ENCODE measurements around the gene ABCG5.

The ABCG5 gene

GRCh38 chr2:43851011-43851980 is 12.7 kb upstream of the ABCG5 start:
- no peaks in the 10 kb centered on the region for H3K79me2 ChIP-seq (ENCODE audit: insufficient read depth, low read length)
- no peak overlapping the region for H3K4me3 ChIP-seq (ENCODE audit: low read length, poor library complexity, severe bottlenecking)
- no peaks in the 10 kb centered on the region for H3K4me1 ChIP-seq (ENCODE audit: insufficient read depth, low read length, poor library complexity, severe bottlenecking)
- H2AFZ ChIP-seq (ENCODE audit: low read length), result no peak overlapping the region
- H3F3A ChIP-seq (ENCODE audit: low read depth), result no peaks in the 10 kb centered on the region
- H3K9ac ChIP-seq (ENCODE audit: low read depth, low read length, poor library complexity, severe bottlenecking), result no peak overlapping the region
- no peak overlapping the region for H3K4me2 ChIP-seq (ENCODE audit: low read depth, low read length, poor library complexity, severe bottlenecking)
- H3K9me2 ChIP-seq (replicated peaks; ENCODE audit: low read depth, low read length), result no peaks in the 10 kb centered on the region
- TF ChIP-seq EZH2phosphoT487 (IDR thresholded peaks at IDR 0.05; ENCODE audit: borderline replicate concordance), result no peak
- no peak for TF ChIP-seq CTCF (conservative IDR thresholded peaks at IDR 0.05; ENCODE audit: low read length)
- H4K20me1 ChIP-seq (ENCODE audit: insufficient read depth, low read length, poor library complexity, severe bottlenecking), result no peaks in the 10 kb centered on the region
- no peaks in the 10 kb centered on the region for H3K9me3 ChIP-seq (ENCODE audit: insufficient read depth, low read depth, low read length)
- no peaks in the 10 kb centered on the region for H3K27me3 ChIP-seq (ENCODE audit: insufficient read depth, low read length, poor library complexity, severe bottlenecking)
- no peaks in the 10 kb centered on the region for H3K36me3 ChIP-seq (ENCODE audit: insufficient read depth, low read length)

GRCh38 chr2:43848214-43848613 is 9.6 kb upstream of the ABCG5 start:
- Histone ChIP-seq H3K9me3 (ENCODE audit: insufficient read depth, low read depth, low read length) (no peaks in the 10 kb centered on the region), H2AFZ (ENCODE audit: low read length) (no peak overlapping the region), H3K9ac (ENCODE audit: low read depth, low read length, poor library complexity, severe bottlenecking) (no peak overlapping the region), H3K36me3 (ENCODE audit: insufficient read depth, low read length) (no peaks in the 10 kb centered on the region), H3F3A (ENCODE audit: low read depth) (no peaks in the 10 kb centered on the region), H3K4me1 (ENCODE audit: insufficient read depth, low read length, poor library complexity, severe bottlenecking) (no peaks in the 10 kb centered on the region), H4K20me1 (ENCODE audit: insufficient read depth, low read length, poor library complexity, severe bottlenecking) (no peaks in the 10 kb centered on the region), H3K27me3 (ENCODE audit: insufficient read depth, low read length, poor library complexity, severe bottlenecking) (no peaks in the 10 kb centered on the region), H3K9me2 (replicated peaks; ENCODE audit: low read depth, low read length) (no peaks in the 10 kb centered on the region), H3K4me3 (ENCODE audit: low read length, poor library complexity, severe bottlenecking) (no peak overlapping the region), H3K4me2 (ENCODE audit: low read depth, low read length, poor library complexity, severe bottlenecking) (no peak overlapping the region), H3K79me2 (ENCODE audit: insufficient read depth, low read length) (no peaks in the 10 kb centered on the region)
- TF ChIP-seq EZH2phosphoT487 (IDR thresholded peaks at IDR 0.05; ENCODE audit: borderline replicate concordance), result no peak
- no peak for TF ChIP-seq CTCF (conservative IDR thresholded peaks at IDR 0.05; ENCODE audit: low read length)

GRCh38 chr2:43846140-43846793 is 7.6 kb upstream of the ABCG5 start:
- no peaks in the 10 kb centered on the region for H3K27me3 ChIP-seq (ENCODE audit: insufficient read depth, low read length, poor library complexity, severe bottlenecking)
- TF ChIP-seq EZH2phosphoT487 (IDR thresholded peaks at IDR 0.05; ENCODE audit: borderline replicate concordance) (no peak), CTCF (conservative IDR thresholded peaks at IDR 0.05; ENCODE audit: low read length) (no peak)
- H3K4me1 ChIP-seq (ENCODE audit: insufficient read depth, low read length, poor library complexity, severe bottlenecking), result no peaks in the 10 kb centered on the region
- no peak overlapping the region; the same call in 1 of the 2 replicates for H2AFZ ChIP-seq (ENCODE audit: low read length)
- no peak overlapping the region for H3K4me3 ChIP-seq (ENCODE audit: low read length, poor library complexity, severe bottlenecking)
- no peaks in the 10 kb centered on the region for H4K20me1 ChIP-seq (ENCODE audit: insufficient read depth, low read length, poor library complexity, severe bottlenecking)
- H3K9ac ChIP-seq (ENCODE audit: low read depth, low read length, poor library complexity, severe bottlenecking), result no peak overlapping the region
- H3K36me3 ChIP-seq (ENCODE audit: insufficient read depth, low read length), result no peaks in the 10 kb centered on the region
- no peaks in the 10 kb centered on the region for H3K79me2 ChIP-seq (ENCODE audit: insufficient read depth, low read length)
- no peak overlapping the region for H3K4me2 ChIP-seq (ENCODE audit: low read depth, low read length, poor library complexity, severe bottlenecking)
- no peaks in the 10 kb centered on the region for H3K9me2 ChIP-seq (replicated peaks; ENCODE audit: low read depth, low read length)
- H3F3A ChIP-seq (ENCODE audit: low read depth), result no peaks in the 10 kb centered on the region
- H3K9me3 ChIP-seq (ENCODE audit: insufficient read depth, low read depth, low read length), result no peaks in the 10 kb centered on the region
